NCI-H146 (cell line): ENCODE measurements around the gene SLC16A3.
"Not testable (repeated sequence)": the region's sequence is repeated elsewhere in the genome, so short reads cannot be mapped to it uniquely, and the experiment has no call there.

Experiments
- DNase-seq: peaks from one replicate; lab custom pipeline; 2025; lab: John Stamatoyannopoulos, UW

SLC16A3 gene

GRCh38 chr17:82247182-82247823, 18.5 kb downstream of the SLC16A3 start:
- no peak for DNase-seq

- DNase-seq = no peak
Observed at GRCh38 chr17:82247856-82248671, 19.2 kb downstream of the SLC16A3 start.

GRCh38 chr17:82248815-82249674, 20.2 kb downstream of the SLC16A3 start:
- no peak for DNase-seq

- DNase-seq = no peak
Observed at GRCh38 chr17:82249896-82250581, 21.2 kb downstream of the SLC16A3 start.

- no peak for DNase-seq
Observed at GRCh38 chr17:82250868-82251500, 22.1 kb downstream of the SLC16A3 start.

GRCh38 chr17:82252511-82253178, 23.8 kb downstream of the SLC16A3 start:
- DNase-seq = no peak

- no peak for DNase-seq
Observed at GRCh38 chr17:82253179-82253544, 24.3 kb downstream of the SLC16A3 start.

- DNase-seq = not testable (repeated sequence)
Observed at GRCh38 chr17:82254096-82254495, 25.3 kb downstream of the SLC16A3 start.

- DNase-seq = not testable (repeated sequence)
Observed at GRCh38 chr17:82254746-82255145, 25.9 kb downstream of the SLC16A3 start.

GRCh38 chr17:82255402-82255972, 26.6 kb downstream of the SLC16A3 start:
- DNase-seq = no peak

- no peak for DNase-seq
Observed at GRCh38 chr17:82256242-82256885, 27.5 kb downstream of the SLC16A3 start.

GRCh38 chr17:82257473-82257872, 28.6 kb downstream of the SLC16A3 start:
- no peak for DNase-seq

GRCh38 chr17:82258555-82258954, 29.7 kb downstream of the SLC16A3 start:
- DNase-seq = no peak

GRCh38 chr17:82259972-82260961, 31.4 kb downstream of the SLC16A3 start:
- not testable (repeated sequence) for DNase-seq

- DNase-seq = no peak
Observed at GRCh38 chr17:82262344-82262743, 33.5 kb downstream of the SLC16A3 start.

GRCh38 chr17:82263641-82264040, 34.8 kb downstream of the SLC16A3 start:
- DNase-seq = no peak

- DNase-seq = no peak
Observed at GRCh38 chr17:82266142-82266541, 37.3 kb downstream of the SLC16A3 start.

- DNase-seq = no peak
Observed at GRCh38 chr17:82267575-82268379, 38.9 kb downstream of the SLC16A3 start.
